HepG2 (cell line): ENCODE results near the gene GFRA1.

ENCODE experiments used
- ATF7 ChIP-seq, 2 experiments: fragments of 450-650 bp in 1 of 2; sonication (generic) in 1 of 2; formaldehyde crosslinking in 1 of 2; IDR thresholded peaks; 2 replicates each; pipeline versions ENCODE4 v1.4.0 to v1.6.1; 2016 to 2020; ENCODE audit warnings: antibody characterized with exemption in 1 of 2, mild to moderate bottlenecking in 1 of 2, missing genetic modification reagents in 1 of 2
- FOSL2 ChIP-seq: sonication (generic); formaldehyde crosslinking; IDR thresholded peaks from 2 replicates; pipeline ENCODE4 v1.4.0; 2020; ENCODE audit warnings: missing genetic modification reagents
- GMEB2 ChIP-seq: IDR thresholded peaks from 2 replicates; pipeline ENCODE4 v1.6.1; 2016; ENCODE audit warnings: missing biosample characterization, missing genetic modification reagents, low read depth
- MBD4 ChIP-seq: IDR thresholded peaks from 2 replicates; pipeline ENCODE4 v1.6.1; 2012; ENCODE audit warnings: low read length, inconsistent platforms, borderline replicate concordance
- REST ChIP-seq, 2 experiments: IDR thresholded peaks; 2 replicates each; pipeline ENCODE4 v1.6.1; 2011 to 2012; ENCODE audit warnings: low read length in 2 of 2, borderline replicate concordance in 1 of 2, low read depth in 1 of 2, mild to moderate bottlenecking in 1 of 2, moderate library complexity in 1 of 2
- SMAD3 ChIP-seq: sonication (generic); formaldehyde crosslinking; IDR thresholded peaks from 2 replicates; pipeline ENCODE4 v1.4.0; 2020; ENCODE audit warnings: missing genetic modification reagents
- SP1 ChIP-seq, 2 experiments: fragments of 450-650 bp in 1 of 2; sonication (generic) in 1 of 2; formaldehyde crosslinking in 1 of 2; IDR thresholded peaks; 2 replicates each; pipeline versions ENCODE4 v1.4.0 to v1.6.1; 2016 to 2020; ENCODE audit warnings: missing genetic modification reagents in 1 of 2
- ZBTB33 ChIP-seq: sonication (generic); formaldehyde crosslinking; IDR thresholded peaks from 2 replicates; pipeline ENCODE4 v1.4.0; 2020; ENCODE audit warnings: missing genetic modification reagents
- ZNF687 ChIP-seq: sonication (generic); formaldehyde crosslinking; IDR thresholded peaks from 2 replicates; pipeline ENCODE4 v1.5.1; 2020; ENCODE audit warnings: mild to moderate bottlenecking, missing genetic modification reagents, moderate library complexity

- TF ChIP-seq GMEB2 (CRISPR knock-in tag), result no peak
- no peak for TF ChIP-seq MBD4
- no peak for TF ChIP-seq FOSL2 (CRISPR knock-in tag)
- no peak for TF ChIP-seq SMAD3
- no peak for TF ChIP-seq ZNF687 (CRISPR knock-in tag)
- no peak for TF ChIP-seq REST (IDR thresholded peaks at IDR 0.05; ENCODE audit: borderline replicate concordance in 1 of 2, low read depth in 1 of 2, low read length in 2 of 2)
- no peak for TF ChIP-seq ZBTB33
- no peak for TF ChIP-seq ATF7 (IDR thresholded peaks at IDR 0.05)
- TF ChIP-seq ATF7 (CRISPR knock-in tag; IDR thresholded peaks at IDR 0.05), result no peak
- no peak for TF ChIP-seq SP1 (IDR thresholded peaks at IDR 0.05)
- TF ChIP-seq SP1 (CRISPR knock-in tag; IDR thresholded peaks at IDR 0.05), result no peak
Measured at GRCh38 chr10:116105264-116105663, 167.7 kb downstream of the GFRA1 start.
